PFSK-1 (cell line): ENCODE data around the gene ERC2.

ENCODE experiments used
- FOXP2 ChIP-seq: optimal IDR thresholded peaks from 2 replicates; pipeline ENCODE3; 2011; ENCODE audit warnings: borderline replicate concordance, control low read depth, inconsistent platforms; ENCODE audit not compliant: insufficient read depth; ENCODE audit errors: extremely low read length, extremely low read depth
- POLR2AphosphoS5 ChIP-seq: IDR thresholded peaks from 2 replicates; pipeline ENCODE4 v1.6.1; 2012; ENCODE audit warnings: low read depth, mild to moderate bottlenecking, control low read depth, low read length, moderate library complexity
- SIN3A ChIP-seq: IDR thresholded peaks from 2 replicates; pipeline ENCODE4 v1.6.1; 2012; ENCODE audit warnings: mild to moderate bottlenecking, low read length, moderate library complexity, borderline replicate concordance; ENCODE audit not compliant: insufficient read depth
- TAF1 ChIP-seq: IDR thresholded peaks from 2 replicates; pipeline ENCODE4 v1.6.1; 2012; ENCODE audit warnings: low read length, control low read depth, borderline replicate concordance; ENCODE audit not compliant: insufficient read depth
- TF ChIP-seq, protein P1 (sequence below), 2 experiments: IDR thresholded peaks; 2 replicates each; pipeline versions ENCODE4 v1.6.1 to v1.8.0; 2011 to 2012; ENCODE audit warnings: low read depth in 2 of 2, low read length in 2 of 2, control low read depth in 1 of 2, inconsistent platforms in 1 of 2, mild to moderate bottlenecking in 1 of 2, moderate library complexity in 1 of 2; ENCODE audit not compliant: insufficient read depth in 1 of 2

Gene ERC2

DNA sequence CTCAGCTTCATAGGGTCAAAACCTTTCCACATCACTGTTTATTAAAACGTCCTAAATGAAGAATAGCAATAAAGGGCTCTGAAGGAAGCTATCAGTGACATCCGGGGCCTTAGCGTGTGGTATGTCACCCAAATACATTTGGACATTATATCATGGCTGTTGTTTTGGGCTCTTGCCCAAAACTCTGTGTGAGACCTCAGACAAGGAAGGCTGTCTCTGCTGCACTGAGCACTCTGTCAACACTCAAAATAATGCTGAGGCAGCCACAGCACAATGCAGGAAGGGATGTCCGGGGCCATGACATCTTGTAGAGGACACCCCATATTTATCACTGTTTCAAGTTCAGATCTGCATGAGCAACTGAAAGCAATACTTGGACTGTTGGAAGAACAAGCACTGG, 687.4 kb downstream of the ERC2 start:
- TF ChIP-seq, protein P1, sequence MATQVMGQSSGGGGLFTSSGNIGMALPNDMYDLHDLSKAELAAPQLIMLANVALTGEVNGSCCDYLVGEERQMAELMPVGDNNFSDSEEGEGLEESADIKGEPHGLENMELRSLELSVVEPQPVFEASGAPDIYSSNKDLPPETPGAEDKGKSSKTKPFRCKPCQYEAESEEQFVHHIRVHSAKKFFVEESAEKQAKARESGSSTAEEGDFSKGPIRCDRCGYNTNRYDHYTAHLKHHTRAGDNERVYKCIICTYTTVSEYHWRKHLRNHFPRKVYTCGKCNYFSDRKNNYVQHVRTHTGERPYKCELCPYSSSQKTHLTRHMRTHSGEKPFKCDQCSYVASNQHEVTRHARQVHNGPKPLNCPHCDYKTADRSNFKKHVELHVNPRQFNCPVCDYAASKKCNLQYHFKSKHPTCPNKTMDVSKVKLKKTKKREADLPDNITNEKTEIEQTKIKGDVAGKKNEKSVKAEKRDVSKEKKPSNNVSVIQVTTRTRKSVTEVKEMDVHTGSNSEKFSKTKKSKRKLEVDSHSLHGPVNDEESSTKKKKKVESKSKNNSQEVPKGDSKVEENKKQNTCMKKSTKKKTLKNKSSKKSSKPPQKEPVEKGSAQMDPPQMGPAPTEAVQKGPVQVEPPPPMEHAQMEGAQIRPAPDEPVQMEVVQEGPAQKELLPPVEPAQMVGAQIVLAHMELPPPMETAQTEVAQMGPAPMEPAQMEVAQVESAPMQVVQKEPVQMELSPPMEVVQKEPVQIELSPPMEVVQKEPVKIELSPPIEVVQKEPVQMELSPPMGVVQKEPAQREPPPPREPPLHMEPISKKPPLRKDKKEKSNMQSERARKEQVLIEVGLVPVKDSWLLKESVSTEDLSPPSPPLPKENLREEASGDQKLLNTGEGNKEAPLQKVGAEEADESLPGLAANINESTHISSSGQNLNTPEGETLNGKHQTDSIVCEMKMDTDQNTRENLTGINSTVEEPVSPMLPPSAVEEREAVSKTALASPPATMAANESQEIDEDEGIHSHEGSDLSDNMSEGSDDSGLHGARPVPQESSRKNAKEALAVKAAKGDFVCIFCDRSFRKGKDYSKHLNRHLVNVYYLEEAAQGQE (IDR thresholded peaks at IDR 0.05; ENCODE audit: insufficient read depth in 1 of 2, low read depth in 2 of 2, low read length in 2 of 2) = no peak
- no peak for TF ChIP-seq POLR2AphosphoS5
- no peak for TF ChIP-seq FOXP2
- TF ChIP-seq SIN3A = no peak
- no peak for TF ChIP-seq TAF1

DNA sequence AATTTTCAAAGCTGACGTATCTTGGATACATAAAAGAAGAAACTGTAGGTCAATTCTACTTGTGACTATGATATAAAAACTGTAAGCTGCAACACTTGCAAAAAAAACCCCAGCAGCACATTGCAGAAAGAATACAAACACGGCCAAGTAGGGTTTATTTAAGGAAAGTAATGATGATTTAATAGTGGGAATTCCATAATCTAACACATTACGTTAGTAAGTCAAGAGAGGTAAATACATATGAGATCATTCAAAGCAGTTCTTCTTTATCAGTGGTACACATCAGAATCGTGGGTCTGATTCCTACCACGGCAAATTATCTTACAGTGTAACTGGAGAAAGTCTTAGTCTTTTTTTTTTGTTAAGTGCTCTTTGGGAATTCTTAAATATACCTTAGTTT, 688.7 kb downstream of the ERC2 start:
- TF ChIP-seq FOXP2 = no peak
- TF ChIP-seq, protein P1 (IDR thresholded peaks at IDR 0.05; ENCODE audit: insufficient read depth in 1 of 2, low read depth in 2 of 2, low read length in 2 of 2) = no peak

DNA sequence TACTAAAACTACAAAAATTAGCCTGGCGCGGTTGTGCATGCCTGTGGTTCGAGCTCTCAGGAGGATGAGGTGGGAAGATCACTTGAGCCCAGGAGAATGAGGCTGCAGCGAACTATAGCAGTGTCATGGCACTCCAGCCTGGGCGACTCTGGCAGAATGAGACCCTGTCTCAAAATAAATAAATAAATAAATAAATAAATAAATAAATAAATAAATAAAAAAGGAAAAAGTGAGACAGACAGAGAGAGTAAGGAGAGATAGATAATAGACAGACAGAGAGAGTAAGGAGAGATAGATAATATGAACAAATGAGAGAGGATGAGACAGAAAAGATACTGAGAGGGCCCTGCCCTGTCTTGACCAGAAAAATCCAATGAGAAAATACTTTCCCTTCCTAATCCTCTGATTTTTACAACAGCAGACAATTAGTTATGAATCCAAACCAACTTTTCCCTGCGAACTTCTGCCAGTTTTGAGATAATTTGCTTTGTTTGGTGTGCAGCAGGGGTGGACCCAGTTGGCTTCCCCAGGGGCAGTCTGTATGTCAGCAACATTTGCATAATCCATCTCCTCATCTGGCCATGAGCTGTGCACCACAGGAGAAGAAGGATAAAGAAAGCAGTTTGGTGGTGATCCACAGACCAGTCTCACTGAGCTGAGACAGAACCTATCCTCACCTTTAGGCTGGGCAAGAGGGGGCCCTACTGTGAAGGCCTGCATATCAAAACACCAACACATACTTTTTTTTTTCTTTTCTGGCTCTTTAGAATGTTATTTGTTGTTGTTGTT, 692.7 kb downstream of the ERC2 start:
- TF ChIP-seq FOXP2 = no peak
- TF ChIP-seq TAF1 = no peak
- no peak for TF ChIP-seq POLR2AphosphoS5
- TF ChIP-seq, protein P1 (IDR thresholded peaks at IDR 0.05; ENCODE audit: insufficient read depth in 1 of 2, low read depth in 2 of 2, low read length in 2 of 2) = no peak
- no peak for TF ChIP-seq SIN3A

DNA sequence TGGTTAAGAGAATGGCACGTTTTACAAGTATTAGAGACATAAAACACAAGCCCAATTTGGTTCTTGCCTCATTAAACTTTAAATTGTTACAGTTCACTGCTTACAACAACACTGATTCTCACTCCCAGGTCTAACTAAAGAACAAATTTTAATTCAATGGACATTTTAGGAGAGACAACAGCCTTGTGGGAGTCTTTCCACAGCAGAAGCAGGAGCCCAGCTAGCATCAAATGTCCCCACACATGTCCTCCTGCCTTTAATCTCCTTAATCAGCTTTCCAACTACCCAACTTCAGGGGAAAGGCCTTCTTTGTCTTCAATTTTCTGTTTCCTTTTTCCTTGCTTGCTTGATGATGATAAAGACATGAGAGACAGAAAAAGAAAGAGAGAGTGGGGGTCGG, 693.4 kb downstream of the ERC2 start:
- TF ChIP-seq TAF1 = no peak
- TF ChIP-seq, protein P1 (IDR thresholded peaks at IDR 0.05; ENCODE audit: insufficient read depth in 1 of 2, low read depth in 2 of 2, low read length in 2 of 2) = no peak
- TF ChIP-seq SIN3A = no peak
- no peak for TF ChIP-seq POLR2AphosphoS5
- no peak for TF ChIP-seq FOXP2

DNA sequence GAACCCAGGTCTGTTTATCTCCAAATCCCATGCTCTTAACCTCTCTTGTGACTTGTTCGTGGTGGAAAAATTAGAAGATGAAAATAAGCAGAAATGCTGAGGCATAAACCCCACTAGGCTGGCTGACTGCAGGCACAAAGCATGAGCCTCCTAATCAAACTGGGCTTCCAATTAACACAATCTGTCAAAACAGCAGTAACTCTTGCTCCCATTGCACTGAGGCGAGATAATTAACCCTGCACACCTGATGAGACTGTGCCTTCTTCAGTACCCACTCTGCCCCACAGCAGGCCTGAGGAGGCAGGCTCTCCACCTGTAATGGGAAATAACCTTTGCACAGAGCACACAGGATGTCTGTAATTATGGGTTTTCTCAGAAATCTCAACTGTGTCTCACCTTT, 696.8 kb downstream of the ERC2 start:
- TF ChIP-seq, protein P1 (IDR thresholded peaks at IDR 0.05; ENCODE audit: insufficient read depth in 1 of 2, low read depth in 2 of 2, low read length in 2 of 2) = no peak
- no peak for TF ChIP-seq FOXP2
- TF ChIP-seq TAF1 = no peak
- TF ChIP-seq POLR2AphosphoS5 = no peak
- TF ChIP-seq SIN3A = no peak
